B cell (primary cell): Measurements from ENCODE around the gene ABCC1. TPM values are rescaled to one million over a fixed set of nuclear protein-coding genes. Genes with fewer than 3 reads are reported as not detected.

Experiments used
- ATAC-seq: fragments of 200-7000 bp; cut with Tn5 transposase; one replicate; pipeline ENCODE4 v1.10.0; 2021; ENCODE audit warnings: low read depth, mild to moderate bottlenecking, moderate number of reproducible peaks, moderate library complexity
- CTCF ChIA-PET: fragments of 350-600 bp; sonication (Branson Sonifier 250); formaldehyde crosslinking; loops from one replicate; lab custom pipeline; 2021; ENCODE audit warnings: antibody characterized with exemption, inconsistent platforms; lab: Charles Lee
- POLR2A ChIA-PET: fragments of 350-600 bp; sonication (Branson Sonifier 250); formaldehyde crosslinking; loops from one replicate; lab custom pipeline; 2021; ENCODE audit warnings: antibody characterized with exemption; lab: Charles Lee
- DNase-seq: peaks from one replicate; pipeline ENCODE4 v3.0.0; 2013
- H2AFZ ChIP-seq: 2 replicates; pipeline ENCODE4 v1.6.1; 2012; ENCODE audit warnings: mild to moderate bottlenecking, low read depth, low read length; ENCODE audit not compliant: insufficient read depth, poor library complexity, severe bottlenecking
- H3K27ac ChIP-seq, 2 donors: 1 replicate in 1 of 2; 2 replicates in 1 of 2; pipeline ENCODE4 v1.5.1; 2012 to 2013; ENCODE audit warnings: low read length in 2 of 2, mild to moderate bottlenecking in 2 of 2, moderate library complexity in 1 of 2
- H3K27me3 ChIP-seq, 4 experiments: fragments of 200-600 bp in 1 of 4; sonication (generic) in 1 of 4; replicated peaks in 1 of 4; 1 replicate in 2 of 4; 2 replicates in 2 of 4; pipeline versions ENCODE4 v1.6.1 to v1.7.0; 2013 to 2016; ENCODE audit warnings: low read length in 3 of 4, mild to moderate bottlenecking in 2 of 4, mixed read lengths in 1 of 4, moderate library complexity in 1 of 4; ENCODE audit not compliant: insufficient read depth in 4 of 4, control insufficient read depth in 3 of 4; ENCODE audit errors: control extremely low read depth in 1 of 4
- H3K36me3 ChIP-seq, 2 experiments: replicated peaks in 1 of 2; 1 replicate in 1 of 2; 2 replicates in 1 of 2; pipeline versions ENCODE4 v1.6.1 to v1.7.1; 2013; ENCODE audit warnings: low read length in 1 of 2; ENCODE audit not compliant: insufficient read depth in 2 of 2, control insufficient read depth in 1 of 2; ENCODE audit errors: control extremely low read depth in 1 of 2, extremely low read depth in 1 of 2
- H3K4me1 ChIP-seq, 2 donors: fragments of 200-600 bp in 1 of 2; sonication (generic) in 1 of 2; 1 replicate in 1 of 2; 2 replicates in 1 of 2; pipeline versions ENCODE4 v1.5.1 to v1.6.1; 2013 to 2017; ENCODE audit warnings: low read length in 2 of 2; ENCODE audit not compliant: control insufficient read depth in 2 of 2, insufficient read depth in 2 of 2
- H3K4me2 ChIP-seq: replicated peaks from 2 replicates; pipeline ENCODE3; 2012; ENCODE audit warnings: mild to moderate bottlenecking, low read depth, low read length; ENCODE audit not compliant: poor library complexity, severe bottlenecking
- H3K4me3 ChIP-seq, 5 experiments: fragments of 200-600 bp in 1 of 5; sonication (generic) in 1 of 5; 1 replicate in 3 of 5; 2 replicates in 2 of 5; pipeline versions ENCODE4 v1.5.1 to v1.7.0; 2011 to 2016; ENCODE audit warnings: low read length in 4 of 5, mild to moderate bottlenecking in 4 of 5, low read depth in 2 of 5, control low read depth in 1 of 5, moderate library complexity in 1 of 5; ENCODE audit not compliant: insufficient read depth in 1 of 5; ENCODE audit errors: control extremely low read depth in 1 of 5, extremely low read depth in 1 of 5
- H3K79me2 ChIP-seq: fragments of 200-600 bp; sonication (generic); one replicate; pipeline ENCODE4 v1.6.0; 2016; ENCODE audit warnings: low read length; ENCODE audit not compliant: control insufficient read depth, insufficient read depth
- H3K9ac ChIP-seq: fragments of 200-600 bp; sonication (generic); 2 replicates; pipeline ENCODE4 v1.6.1; 2017; ENCODE audit warnings: mild to moderate bottlenecking, low read length, moderate library complexity
- H3K9me3 ChIP-seq, 3 donors: one replicate each; pipeline versions ENCODE4 v1.6.1 to v1.7.1; 2013; ENCODE audit warnings: low read length in 2 of 3; ENCODE audit not compliant: control insufficient read depth in 2 of 3, insufficient read depth in 1 of 3; ENCODE audit errors: control extremely low read depth in 1 of 3
- H4K20me1 ChIP-seq: 2 replicates; pipeline ENCODE4 v1.6.0; 2012; ENCODE audit warnings: mild to moderate bottlenecking, low read length; ENCODE audit not compliant: insufficient read depth, control insufficient read depth, poor library complexity, severe bottlenecking
- H3K27ac Mint-ChIP-seq: one replicate; pipeline ENCODE4 v1.8.0; 2021; ENCODE audit warnings: mixed read lengths
- H3K27me3 Mint-ChIP-seq: one replicate; pipeline ENCODE4 v1.8.0; 2021; ENCODE audit warnings: mixed read lengths
- H3K4me1 Mint-ChIP-seq: one replicate; pipeline ENCODE4 v1.8.0; 2021; ENCODE audit warnings: mixed read lengths
- H3K4me3 Mint-ChIP-seq: one replicate; pipeline ENCODE4 v1.8.0; 2021; ENCODE audit warnings: mixed read lengths
- H3K9me3 Mint-ChIP-seq: one replicate; pipeline ENCODE4 v1.8.0; 2022; ENCODE audit warnings: mixed read lengths; ENCODE audit not compliant: insufficient read depth
- EZH2 ChIP-seq: IDR thresholded peaks from 2 replicates; pipeline ENCODE4 v1.6.1; 2012; ENCODE audit warnings: borderline replicate concordance, low read depth, mild to moderate bottlenecking, moderate library complexity, low read length; ENCODE audit not compliant: insufficient read depth, poor library complexity, severe bottlenecking
- whole genome bisulfite sequencing: methylation state at CpG from one replicate; pipeline ENCODE4 v1.1.5; 2013; ENCODE audit warnings: missing lambda C conversion rate; ENCODE audit not compliant: insufficient coverage; 5-methylcytosine and 5-hydroxymethylcytosine counted together
- intact Hi-C: fragments of 100-400 bp; cut with micrococcal nuclease; formaldehyde crosslinking; loops from one replicate; pipeline ENCODE4 v1.10.0; 2022
- polyA plus RNA-seq: library from polyadenylated mRNA; depleted of rRNA; stranded (reverse); fragments of >200 nt; gene quantifications from 2 replicates; pipeline ENCODE4 v1.2.3, GENCODE V29; 2012
- total RNA-seq, 2 donors: library from RNA; stranded (reverse); fragments of 120-200 nt in 1 of 2; gene quantifications; 1 replicate in 1 of 2; 2 replicates in 1 of 2; pipeline versions ENCODE4 v1.2.3 to v1.2.4, GENCODE V29; 2013 to 2022
- TF ChIP-seq, protein P1 (sequence below): fragments of 200-600 bp; IDR thresholded peaks from one replicate; pipeline ENCODE4 v1.8.0; 2022; ENCODE audit warnings: antibody characterized with exemption, mild to moderate bottlenecking

ABCC1 gene
- total and polyA plus RNA-seq, 2 donors (not counting 1 experiment from before 2014, with no cell fraction given) = 21.8 to 73.0 TPM

DNA sequence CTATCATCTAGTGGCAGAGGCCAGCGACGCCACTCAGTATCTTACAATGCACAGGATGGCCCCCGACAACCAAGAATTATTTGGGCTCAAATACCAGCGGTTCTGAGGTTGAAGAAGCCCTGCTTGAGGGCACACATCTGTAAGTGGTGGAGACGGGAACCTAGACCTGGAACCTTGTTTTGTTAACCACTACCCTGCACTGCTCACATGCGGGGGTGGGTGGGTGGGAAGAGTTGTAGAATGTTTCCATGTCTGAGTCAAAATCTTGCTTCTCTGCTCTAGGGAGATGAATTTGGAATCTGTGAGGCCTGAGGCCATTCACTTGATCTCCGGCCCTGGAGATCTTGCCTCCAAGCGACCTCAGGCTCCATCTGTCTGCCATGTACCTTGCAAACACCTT, 44.1 kb downstream of the ABCC1 start:
- H3K4me3 ChIP-seq = no peak overlapping the region
- no peak overlapping the region for H2AFZ ChIP-seq
- DNase-seq = no peak
- no peak overlapping the region for H3K27ac ChIP-seq
- H3K9ac ChIP-seq = no peak overlapping the region
- Mint-ChIP-seq H3K4me1 (peaks cover 45% of the 10 kb centered on the region), H3K27me3 (no peaks in the 10 kb centered on the region), H3K27ac (no peak overlapping the region), H3K4me3 (no peak overlapping the region), H3K9me3 (no peaks in the 10 kb centered on the region)
- H3K4me1 ChIP-seq = peaks cover 7 to 11% of the 10 kb centered on the region in 2 donors
- ChIA-PET POLR2A (no interaction called here), CTCF (no interaction called here)
- WGBS = 86% methylated on average over 5 of the region's 8 CpGs
- intact Hi-C loops = no loop called here
- peaks cover 86% of the 10 kb centered on the region for H3K79me2 ChIP-seq
- H3K9me3 ChIP-seq = no peaks in the 10 kb centered on the region
- no peak overlapping the region for H3K4me2 ChIP-seq
- TF ChIP-seq, protein P1, sequence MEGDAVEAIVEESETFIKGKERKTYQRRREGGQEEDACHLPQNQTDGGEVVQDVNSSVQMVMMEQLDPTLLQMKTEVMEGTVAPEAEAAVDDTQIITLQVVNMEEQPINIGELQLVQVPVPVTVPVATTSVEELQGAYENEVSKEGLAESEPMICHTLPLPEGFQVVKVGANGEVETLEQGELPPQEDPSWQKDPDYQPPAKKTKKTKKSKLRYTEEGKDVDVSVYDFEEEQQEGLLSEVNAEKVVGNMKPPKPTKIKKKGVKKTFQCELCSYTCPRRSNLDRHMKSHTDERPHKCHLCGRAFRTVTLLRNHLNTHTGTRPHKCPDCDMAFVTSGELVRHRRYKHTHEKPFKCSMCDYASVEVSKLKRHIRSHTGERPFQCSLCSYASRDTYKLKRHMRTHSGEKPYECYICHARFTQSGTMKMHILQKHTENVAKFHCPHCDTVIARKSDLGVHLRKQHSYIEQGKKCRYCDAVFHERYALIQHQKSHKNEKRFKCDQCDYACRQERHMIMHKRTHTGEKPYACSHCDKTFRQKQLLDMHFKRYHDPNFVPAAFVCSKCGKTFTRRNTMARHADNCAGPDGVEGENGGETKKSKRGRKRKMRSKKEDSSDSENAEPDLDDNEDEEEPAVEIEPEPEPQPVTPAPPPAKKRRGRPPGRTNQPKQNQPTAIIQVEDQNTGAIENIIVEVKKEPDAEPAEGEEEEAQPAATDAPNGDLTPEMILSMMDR = no peak
- no peak for TF ChIP-seq EZH2
- no peaks in the 10 kb centered on the region for H3K27me3 ChIP-seq
- no peak for ATAC-seq
- peaks cover 2% of the 10 kb centered on the region in 2 experiments for H3K36me3 ChIP-seq
- peaks cover 18% of the 10 kb centered on the region for H4K20me1 ChIP-seq

DNA sequence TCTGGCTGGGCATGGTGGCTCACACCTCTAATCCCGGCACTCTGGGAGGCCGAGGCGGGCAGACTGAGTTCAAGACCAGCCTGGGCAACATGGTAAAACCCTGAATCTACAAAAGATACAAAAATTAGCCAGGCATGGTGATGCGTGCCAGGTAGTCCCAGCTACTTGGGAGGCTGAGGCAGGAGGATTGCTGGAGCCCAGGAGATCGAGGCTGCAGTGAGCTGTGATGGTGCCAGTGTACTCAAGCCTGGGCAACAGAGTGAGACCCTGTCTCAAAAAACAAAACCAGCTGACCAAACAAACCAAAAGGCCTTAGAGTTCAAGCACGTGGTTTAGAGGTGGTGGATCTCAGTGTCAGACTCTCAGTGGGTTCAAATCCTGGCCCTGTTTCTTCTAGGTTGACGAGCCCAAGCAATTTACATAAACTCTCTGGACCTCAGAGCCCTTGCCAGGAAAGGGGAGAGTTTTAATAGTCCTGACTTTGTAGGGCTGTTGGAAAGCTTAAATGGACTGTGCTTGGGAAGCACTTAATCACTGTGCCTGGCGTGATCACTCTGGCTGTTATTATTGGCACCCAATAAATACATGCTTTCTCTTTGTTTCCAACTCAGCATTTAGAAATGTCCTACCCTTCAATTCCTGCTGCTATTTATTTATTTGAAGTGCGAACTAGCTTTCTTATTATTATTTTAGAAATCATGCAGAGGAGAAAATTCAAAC, 44.7 kb downstream of the ABCC1 start:
- DNase-seq = no peak
- CTCF ChIA-PET = interaction anchor here (1.8 kb wide), 1 partner anchor 24 kb away, joined by 5 read pairs; no protein-coding TSS in a partner anchor
- no peak for TF ChIP-seq EZH2
- TF ChIP-seq, protein P1 = no peak
- ATAC-seq = no peak
- no peak overlapping the region for H3K4me3 Mint-ChIP-seq
- Histone ChIP-seq H3K4me2 (no peak overlapping the region), H3K79me2 (peaks cover 80% of the 10 kb centered on the region), H3K36me3 (peaks cover 2% of the 10 kb centered on the region in 2 experiments), H3K4me1 (peaks cover 9 to 14% of the 10 kb centered on the region in 2 donors), H3K27ac (no peak overlapping the region), H4K20me1 (peaks cover 13% of the 10 kb centered on the region), H2AFZ (no peak overlapping the region), H3K9ac (no peak overlapping the region), H3K9me3 (no peaks in the 10 kb centered on the region), H3K27me3 (no peaks in the 10 kb centered on the region), H3K4me3 (no peak overlapping the region)
- 98% methylated on average over 4 of the region's 9 CpGs for WGBS
- POLR2A ChIA-PET = no interaction called here
- no peak overlapping the region for H3K27ac Mint-ChIP-seq
- intact Hi-C loops = no loop called here
- no peaks in the 10 kb centered on the region for H3K9me3 Mint-ChIP-seq
- no peaks in the 10 kb centered on the region for H3K27me3 Mint-ChIP-seq
- H3K4me1 Mint-ChIP-seq = peaks cover 44% of the 10 kb centered on the region
